GM18505 (cell line): Measurements from ENCODE around the gene DNAJC10.

Source experiments
- ATAC-seq: cut with Tn5 transposase; IDR thresholded peaks from one replicate; pipeline ENCODE4 v1.9.1; 2021; ENCODE audit not compliant: unreplicated experiment
- POLR2A ChIP-seq: IDR thresholded peaks from 4 replicates; pipeline ENCODE4 v1.6.1; 2011; ENCODE audit warnings: borderline replicate concordance; ENCODE audit not compliant: insufficient read depth, insufficient read length; ENCODE audit errors: extremely low read depth

DNAJC10 gene

DNA sequence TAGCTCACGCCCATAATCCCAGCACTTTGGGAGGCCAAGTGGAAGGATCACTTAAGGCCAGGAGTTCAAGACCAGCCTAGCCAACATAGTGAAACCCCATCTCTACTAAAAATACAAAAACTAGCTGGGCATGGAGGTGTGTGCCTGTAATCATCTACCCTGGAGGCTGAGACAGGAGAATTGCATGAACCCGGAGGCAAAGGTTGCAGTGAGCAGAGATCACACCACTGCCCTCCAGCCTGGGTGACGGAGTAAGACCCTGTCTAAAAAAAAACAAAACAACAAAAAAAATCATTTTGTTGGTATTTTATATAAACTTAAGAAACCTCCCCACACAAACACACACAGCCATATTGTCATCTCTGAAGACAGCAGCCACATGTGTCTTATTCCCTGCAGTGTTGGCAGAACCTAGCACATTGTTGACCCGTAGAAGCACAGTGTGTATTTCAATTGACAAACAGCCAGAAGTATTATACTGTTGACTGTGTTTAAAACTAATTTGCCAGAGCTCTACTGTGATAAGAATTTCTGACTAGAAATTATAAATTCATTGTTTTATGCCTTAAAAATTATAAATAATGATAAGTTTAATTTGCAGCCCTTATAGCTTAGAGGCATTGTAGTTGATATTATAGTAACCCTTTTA lies 68.1 kb downstream of the DNAJC10 start:
- no peak for ATAC-seq
- TF ChIP-seq POLR2A: no peak

DNA sequence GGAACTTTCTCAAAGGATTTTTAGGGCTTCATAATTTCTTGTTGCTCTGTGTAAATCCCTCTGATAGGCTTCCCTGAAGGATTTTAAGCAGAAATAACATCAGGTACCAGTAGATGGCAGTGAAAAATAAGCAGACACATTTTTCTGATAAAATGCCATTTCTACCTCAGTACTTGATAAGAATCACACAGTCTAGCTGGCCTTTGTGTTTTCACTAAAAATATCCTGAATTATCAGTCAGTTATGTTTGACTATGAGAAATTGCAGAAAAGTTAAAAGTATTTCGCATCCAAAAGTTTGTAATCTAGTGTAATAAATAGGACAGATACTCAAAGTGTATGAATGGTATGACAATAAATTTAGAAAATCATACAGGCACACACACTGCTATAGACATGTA lies 68.7 kb downstream of the DNAJC10 start:
- TF ChIP-seq POLR2A: no peak
- no peak for ATAC-seq

DNA sequence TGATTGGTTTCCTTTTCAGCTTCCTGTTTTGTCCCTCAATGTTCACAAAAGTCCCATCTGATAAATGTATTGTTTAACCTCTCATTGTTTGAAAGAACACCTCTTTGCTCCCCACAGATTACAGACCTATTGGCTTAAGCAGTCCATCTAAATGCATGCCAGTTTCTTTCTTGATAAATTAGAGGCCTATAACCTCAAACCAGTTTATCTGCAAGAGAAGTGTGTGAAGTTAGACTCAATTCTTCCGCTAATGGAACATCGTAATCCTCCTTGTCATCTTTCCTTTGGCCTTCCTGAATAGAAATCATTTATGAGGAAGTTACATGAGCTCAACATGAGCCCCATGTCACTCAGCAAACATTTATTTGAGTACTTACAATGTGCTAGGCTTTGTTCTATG lies 76.4 kb downstream of the DNAJC10 start:
- no peak for ATAC-seq
- no peak for TF ChIP-seq POLR2A

DNA sequence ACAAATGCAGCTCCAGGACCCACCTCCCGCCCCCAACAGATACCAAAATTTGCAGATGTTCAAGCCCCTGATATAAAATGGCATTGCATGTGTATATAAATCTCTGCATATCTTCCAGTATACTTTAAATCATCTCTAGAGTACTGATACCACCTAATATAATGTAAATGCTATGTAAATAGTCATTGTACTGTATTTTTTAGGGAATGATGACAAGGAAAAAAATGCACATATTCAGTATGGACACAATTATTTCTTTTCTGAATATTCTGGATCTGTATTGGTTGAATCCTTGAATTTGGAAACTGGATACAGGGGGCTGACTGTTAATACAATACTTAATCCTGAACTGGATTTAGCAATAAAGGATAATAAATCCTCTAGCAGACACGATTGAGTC lies 82.7 kb downstream of the DNAJC10 start:
- ATAC-seq: no peak
- TF ChIP-seq POLR2A: no peak

DNA sequence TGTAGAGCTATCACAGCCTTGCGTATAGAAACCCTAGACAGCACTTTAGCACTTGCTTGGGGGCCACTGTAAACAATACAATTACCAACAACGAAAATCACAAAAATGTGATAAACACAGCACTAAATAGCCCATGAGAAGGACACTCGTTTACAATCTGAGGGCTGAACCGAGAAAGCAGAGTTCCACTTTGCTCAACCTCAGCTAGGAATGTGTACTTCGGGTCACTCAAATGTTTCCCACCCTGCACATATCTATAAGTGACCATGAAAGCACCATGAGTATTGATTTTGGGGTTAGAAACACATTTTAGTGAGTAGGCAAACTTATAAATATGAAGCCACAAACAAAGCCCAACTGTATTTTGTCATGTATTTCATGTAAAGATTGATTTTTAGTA lies 88.1 kb downstream of the DNAJC10 start:
- no peak for ATAC-seq
- TF ChIP-seq POLR2A: no peak

DNA sequence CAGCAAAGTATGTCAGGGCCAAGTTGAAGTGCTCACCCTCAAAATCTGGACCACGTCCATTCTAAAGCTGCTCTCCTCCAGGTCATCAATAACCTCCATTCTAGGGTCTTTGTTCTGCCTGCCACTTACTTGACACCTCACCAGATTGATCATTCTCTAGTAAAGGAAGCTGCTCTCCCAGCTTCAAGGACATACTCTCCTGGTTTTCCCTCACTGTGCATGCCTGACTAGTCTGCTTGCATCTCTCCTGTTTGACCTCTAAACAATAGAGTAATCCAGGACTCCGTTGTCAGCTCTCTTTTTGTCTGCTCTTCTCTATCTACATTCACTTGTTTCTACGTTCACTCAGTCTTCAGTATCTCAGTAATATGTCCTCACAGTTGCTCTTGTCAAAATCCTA lies 91.3 kb downstream of the DNAJC10 start:
- TF ChIP-seq POLR2A: no peak
- ATAC-seq: no peak

DNA sequence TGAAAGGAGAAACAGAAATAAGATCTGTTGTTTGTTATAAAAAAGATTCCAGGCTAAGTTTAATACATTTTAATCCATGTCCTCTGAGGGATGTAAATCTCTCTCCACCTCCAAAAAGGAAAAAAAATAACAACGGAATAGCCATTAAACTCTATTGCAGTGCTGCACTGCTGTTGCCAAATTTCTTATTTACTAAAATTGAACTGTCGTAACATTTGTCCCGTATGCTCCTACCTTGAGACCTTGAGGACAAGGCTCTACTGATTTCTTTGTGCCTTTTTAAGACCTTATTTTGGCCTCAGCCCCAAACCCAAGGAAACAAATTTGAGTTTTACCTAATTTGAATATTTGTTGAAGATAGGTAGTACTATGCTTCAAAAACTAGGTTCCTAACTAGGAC lies 94.0 kb downstream of the DNAJC10 start:
- no peak for ATAC-seq
- TF ChIP-seq POLR2A: no peak

DNA sequence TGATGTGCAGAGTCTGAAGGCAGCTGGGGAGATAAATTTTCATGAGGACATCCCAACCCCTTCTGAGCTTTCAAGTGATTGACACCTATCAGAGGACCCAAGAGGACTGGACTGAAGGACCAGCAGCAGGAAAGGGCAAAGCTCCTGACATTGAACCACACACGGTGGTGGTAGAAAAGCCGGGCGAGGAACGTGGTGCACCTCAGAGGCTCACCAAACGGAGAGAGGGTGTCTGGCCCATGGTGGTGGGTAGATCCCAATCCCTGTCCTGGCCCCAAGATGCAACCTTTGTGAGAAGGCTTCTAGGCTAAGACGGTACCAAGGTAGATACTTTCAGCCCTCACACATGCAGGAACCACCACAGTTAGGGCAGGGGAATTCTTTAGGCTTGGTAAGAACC lies 98.3 kb downstream of the DNAJC10 start:
- TF ChIP-seq POLR2A: no peak
- no peak for ATAC-seq

DNA sequence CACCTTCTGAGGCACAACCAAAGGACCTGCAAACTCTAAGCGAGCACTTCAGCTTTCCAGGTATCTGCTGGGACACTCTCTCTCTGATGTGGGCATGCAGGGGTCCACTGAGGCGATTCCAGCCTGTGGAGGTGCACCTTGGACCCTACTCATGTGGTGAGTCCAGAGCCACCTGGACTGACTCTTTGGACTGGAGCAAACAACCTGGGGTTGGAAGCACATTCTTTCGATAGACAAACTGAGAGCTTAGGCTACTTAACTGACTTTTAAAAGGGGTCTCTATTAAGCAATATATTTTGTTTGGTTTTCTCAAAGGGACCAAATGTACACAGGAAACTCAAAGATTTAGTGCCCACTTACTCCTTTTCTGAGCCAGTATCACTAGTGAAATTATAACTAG lies 98.7 kb downstream of the DNAJC10 start:
- TF ChIP-seq POLR2A: no peak
- ATAC-seq: no peak

DNA sequence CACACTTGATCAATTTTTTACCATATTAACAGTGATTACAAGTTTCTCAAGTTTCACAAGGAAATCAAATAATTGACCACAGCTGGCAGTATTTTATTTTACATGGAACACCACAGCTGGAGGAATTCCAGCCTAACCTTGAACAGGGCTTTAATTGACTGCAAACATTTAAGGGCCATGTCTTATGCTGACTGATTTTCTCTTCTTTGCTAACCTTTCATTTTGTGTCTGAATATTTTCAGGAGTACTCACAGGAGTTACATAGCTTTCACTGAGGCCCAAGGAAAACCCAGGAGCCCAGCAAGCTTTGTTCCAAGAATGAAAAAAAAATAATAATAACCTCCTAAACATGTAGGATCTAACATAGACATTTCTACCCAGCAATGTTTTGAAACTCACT lies 100.8 kb downstream of the DNAJC10 start:
- TF ChIP-seq POLR2A: no peak
- ATAC-seq: no peak

DNA sequence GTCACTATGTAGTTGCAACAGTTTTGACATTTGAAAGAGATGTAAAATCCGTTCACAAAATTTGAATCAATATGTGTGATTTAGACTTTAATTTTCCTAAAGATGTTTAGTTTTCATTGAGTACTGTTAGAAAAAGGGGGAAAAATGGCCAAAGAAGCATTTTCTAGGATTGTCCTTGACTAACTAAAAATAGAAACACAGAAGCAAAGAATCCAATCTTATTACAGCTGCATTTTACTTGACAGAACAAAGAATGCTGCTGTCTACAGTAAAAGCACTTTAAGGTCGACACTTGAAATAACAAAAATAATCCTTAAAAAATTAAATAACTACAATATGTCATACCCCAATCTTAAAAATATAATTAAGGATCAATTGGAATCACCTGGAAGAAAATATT lies 101.5 kb downstream of the DNAJC10 start:
- ATAC-seq: no peak
- no peak for TF ChIP-seq POLR2A

DNA sequence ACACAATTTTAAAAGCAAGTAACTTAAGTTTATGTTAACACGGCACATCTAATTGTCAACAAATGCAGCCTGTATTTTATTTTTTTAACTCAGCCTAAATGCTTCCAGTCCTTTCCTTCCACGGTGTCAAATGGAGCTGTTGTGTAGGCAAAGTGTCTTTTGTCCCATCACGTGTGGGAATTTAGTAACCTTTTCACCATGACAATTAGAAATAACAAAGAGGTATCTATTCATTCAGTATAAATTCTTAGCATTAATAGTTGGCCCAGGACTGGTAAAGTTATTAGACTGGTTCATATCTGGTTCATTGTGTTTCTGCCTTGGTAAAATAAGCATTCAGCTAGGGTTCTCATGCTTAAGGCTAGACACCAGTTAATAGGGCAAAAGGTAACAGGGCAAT lies 102.4 kb downstream of the DNAJC10 start:
- ATAC-seq: no peak
- no peak for TF ChIP-seq POLR2A

DNA sequence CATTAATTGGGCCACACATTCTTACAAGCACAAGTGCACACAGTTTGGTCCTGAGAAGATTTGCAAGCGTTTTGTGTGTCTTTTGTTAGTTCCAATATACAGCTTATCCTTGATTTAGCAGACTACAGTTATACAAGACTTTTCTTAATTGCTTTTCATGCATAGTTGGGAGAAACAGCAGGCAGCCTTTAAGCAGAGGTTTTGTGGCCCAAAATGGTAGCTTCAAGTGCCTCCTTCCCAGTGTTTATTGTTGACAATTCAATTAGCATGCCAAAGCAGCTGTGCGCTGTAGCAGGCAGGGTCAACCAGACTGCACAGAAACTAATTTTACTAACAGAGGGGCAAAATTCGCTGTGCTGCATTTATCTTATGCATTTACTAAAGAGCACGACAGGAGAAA lies 102.9 kb downstream of the DNAJC10 start:
- no peak for ATAC-seq
- no peak for TF ChIP-seq POLR2A

DNA sequence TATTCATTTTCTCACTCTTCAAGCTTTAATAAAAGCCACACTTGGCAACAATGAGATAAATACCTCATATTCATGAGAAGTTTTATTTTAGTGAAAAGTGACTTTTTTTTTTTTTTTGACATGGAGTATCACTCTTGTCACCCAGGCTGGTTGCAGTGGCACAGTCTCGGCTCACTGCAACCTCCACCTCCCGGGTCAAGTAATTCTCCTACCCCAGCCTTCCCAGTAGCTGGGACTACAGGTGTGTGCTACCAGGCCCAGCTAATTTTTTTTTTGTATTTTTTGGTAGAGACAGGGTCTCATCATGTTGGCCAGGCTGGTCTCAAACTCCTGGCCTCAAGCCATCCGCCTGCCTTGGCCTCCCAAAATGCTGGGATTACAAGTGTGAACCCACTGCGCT lies 103.4 kb downstream of the DNAJC10 start:
- TF ChIP-seq POLR2A: no peak
- ATAC-seq: no peak

DNA sequence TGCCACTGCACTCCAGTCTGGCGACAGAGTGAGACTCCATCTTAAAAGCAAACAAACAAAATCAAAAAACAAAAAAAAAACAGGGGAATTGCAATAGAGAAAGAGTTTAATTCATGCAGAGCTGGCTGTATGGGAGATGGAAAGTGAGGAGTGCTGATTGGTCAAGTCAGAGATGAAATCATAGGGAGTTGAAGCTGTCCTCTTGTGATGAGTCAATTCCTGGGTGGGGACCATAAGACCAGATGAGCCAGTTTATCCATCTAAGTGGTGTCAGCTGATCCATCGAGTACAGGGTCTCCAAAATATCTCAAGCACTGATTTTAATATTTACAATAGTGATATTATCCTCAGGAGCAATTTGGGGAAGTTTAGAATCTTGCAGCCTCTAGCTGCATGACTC lies 105.1 kb downstream of the DNAJC10 start:
- TF ChIP-seq POLR2A: no peak
- ATAC-seq: no peak

DNA sequence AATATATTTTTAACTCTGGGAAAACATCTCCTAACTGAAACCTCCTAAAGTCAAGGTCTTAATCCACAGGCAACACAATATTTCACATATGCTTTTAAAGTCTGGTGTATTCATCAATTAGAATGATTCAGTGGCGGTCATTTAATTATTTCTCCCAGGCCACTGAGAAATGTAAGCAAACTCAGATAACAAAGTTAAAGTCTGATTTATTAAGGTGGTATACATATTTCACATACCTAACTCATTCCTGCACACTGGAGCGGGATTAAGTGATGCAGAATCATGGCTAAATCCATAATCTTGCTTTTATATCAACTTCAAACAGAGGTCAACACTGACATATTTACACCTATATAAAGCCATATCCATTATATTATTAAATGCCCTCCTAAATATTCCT lies 106.7 kb downstream of the DNAJC10 start:
- ATAC-seq: no peak
- no peak for TF ChIP-seq POLR2A

DNA sequence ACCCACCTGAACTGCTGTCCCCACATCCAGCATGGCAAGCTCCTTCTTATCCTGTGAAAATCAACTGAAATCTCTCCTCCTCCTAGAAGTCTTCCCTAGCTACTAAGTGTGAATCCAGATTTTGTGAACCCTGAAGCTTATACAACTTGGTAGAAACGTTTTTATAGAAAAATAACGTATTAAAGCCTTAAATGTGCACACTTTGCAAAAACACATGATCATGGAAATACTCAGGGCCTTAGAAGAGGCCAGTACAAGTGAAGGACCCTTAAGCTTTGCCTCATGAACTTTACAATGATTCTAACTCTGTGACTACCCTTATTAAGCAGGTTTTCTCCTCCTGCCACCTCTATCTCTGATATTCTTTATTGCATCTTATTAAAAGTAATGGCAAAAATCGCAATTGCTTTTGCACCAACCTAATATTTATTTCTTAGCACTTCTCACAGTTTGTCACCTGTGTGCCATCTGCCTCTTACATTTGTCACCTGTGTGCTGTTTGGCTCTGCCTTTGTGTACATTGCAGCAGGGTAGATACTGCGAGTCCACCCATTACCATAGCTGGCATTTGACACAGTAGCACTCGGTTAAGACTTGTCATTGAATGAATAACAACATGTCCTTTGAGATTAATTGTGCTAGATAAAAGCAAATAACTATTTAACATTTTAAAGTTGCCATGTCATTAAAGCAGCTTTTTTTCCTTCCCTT lies 108.2 kb downstream of the DNAJC10 start:
- no peak for ATAC-seq

More for the DNA sequence above, 108.2 kb downstream of the DNAJC10 start:
- no peak for TF ChIP-seq POLR2A
